Measurements from ENCODE around the gene ESX1. TPM values are rescaled to one million over a fixed set of nuclear protein-coding genes. Genes with fewer than 3 reads are reported as not detected.

ESX1 gene
- total RNA-seq, 1 experiment from 2014 or later: not detected

- H3K27ac Mint-ChIP-seq (ENCODE audit: low read depth, unreplicated experiment): no peak overlapping the region
- TF ChIP-seq CTCF (IDR thresholded peaks at IDR 0.05; ENCODE audit: unreplicated experiment): no peak
- no peaks in the 10 kb centered on the region for H3K4me1 Mint-ChIP-seq (ENCODE audit: insufficient read depth, unreplicated experiment)
- intact Hi-C loops (cut with micrococcal nuclease): no loop called here
- BruUV-seq (replicated peaks): no TSS peak
- peaks cover 5% of the 10 kb centered on the region for H3K36me3 Mint-ChIP-seq (ENCODE audit: insufficient read depth, unreplicated experiment)
- ChIA-PET POLR2A (no interaction called here), CTCF (interaction anchor here (0.6 to 0.8 kb wide), 3 partner anchors 8 to 1001 kb away, joined by 3 to 6 read pairs (median 3); no protein-coding TSS in a partner anchor)
- H3K27me3 Mint-ChIP-seq (ENCODE audit: insufficient read depth, unreplicated experiment): peaks cover 74% of the 10 kb centered on the region
- no peak for DNase-seq (ENCODE audit: unreplicated experiment)
- no peaks in the 10 kb centered on the region for H3K9me3 Mint-ChIP-seq (ENCODE audit: unreplicated experiment)
- no peak overlapping the region for H3K4me3 Mint-ChIP-seq (ENCODE audit: unreplicated experiment)
These were observed 30.5 kb upstream of the ESX1 start for GRCh38 chrX:104285201-104285600.

GRCh38 chrX:104284507-104284906, 29.8 kb upstream of the ESX1 start:
- BruUV-seq (replicated peaks): no TSS peak
- Mint-ChIP-seq H3K4me3 (ENCODE audit: unreplicated experiment) (no peak overlapping the region), H3K36me3 (ENCODE audit: insufficient read depth, unreplicated experiment) (peaks cover 5% of the 10 kb centered on the region), H3K9me3 (ENCODE audit: unreplicated experiment) (no peaks in the 10 kb centered on the region), H3K4me1 (ENCODE audit: insufficient read depth, unreplicated experiment) (no peaks in the 10 kb centered on the region), H3K27me3 (ENCODE audit: insufficient read depth, unreplicated experiment) (peaks cover 71% of the 10 kb centered on the region), H3K27ac (ENCODE audit: low read depth, unreplicated experiment) (no peak overlapping the region)
- POLR2A ChIA-PET: no interaction called here
- intact Hi-C loops (cut with micrococcal nuclease): no loop called here
- CTCF ChIA-PET: interaction anchor here (0.6 kb wide), 2 partner anchors 171 to 1002 kb away, joined by 3 to 6 read pairs; no protein-coding TSS in a partner anchor
- peak; percentile 38 for DNase-seq (ENCODE audit: unreplicated experiment)
- TF ChIP-seq CTCF (IDR thresholded peaks at IDR 0.05; ENCODE audit: unreplicated experiment): no peak

- no TSS peak for BruUV-seq (replicated peaks)
- TF ChIP-seq CTCF (IDR thresholded peaks at IDR 0.05; ENCODE audit: unreplicated experiment): no peak
- intact Hi-C loops (cut with micrococcal nuclease): no loop called here
These were observed 27.5 kb upstream of the ESX1 start for GRCh38 chrX:104282166-104282725.

GRCh38 chrX:104281564-104281963, 26.8 kb upstream of the ESX1 start:
- ChIA-PET POLR2A (no interaction called here), CTCF (interaction anchor here (1.0 kb wide), 1 partner anchor 16 kb away, joined by 3 read pairs; no protein-coding TSS in a partner anchor)
- peak; percentile 49 for DNase-seq (ENCODE audit: unreplicated experiment)
- Mint-ChIP-seq H3K9me3 (ENCODE audit: unreplicated experiment) (no peaks in the 10 kb centered on the region), H3K27ac (ENCODE audit: low read depth, unreplicated experiment) (no peak overlapping the region), H3K27me3 (ENCODE audit: insufficient read depth, unreplicated experiment) (peaks cover 71% of the 10 kb centered on the region), H3K4me3 (ENCODE audit: unreplicated experiment) (no peak overlapping the region), H3K4me1 (ENCODE audit: insufficient read depth, unreplicated experiment) (no peaks in the 10 kb centered on the region), H3K36me3 (ENCODE audit: insufficient read depth, unreplicated experiment) (peaks cover 5% of the 10 kb centered on the region)
- TF ChIP-seq CTCF (IDR thresholded peaks at IDR 0.05; ENCODE audit: unreplicated experiment): no peak
- intact Hi-C loops (cut with micrococcal nuclease): no loop called here
- BruUV-seq (replicated peaks): no TSS peak

More at GRCh38 chrX:104282166-104282725, 27.5 kb upstream of the ESX1 start:
- Mint-ChIP-seq H3K9me3 (ENCODE audit: unreplicated experiment) (no peaks in the 10 kb centered on the region), H3K4me1 (ENCODE audit: insufficient read depth, unreplicated experiment) (no peaks in the 10 kb centered on the region), H3K36me3 (ENCODE audit: insufficient read depth, unreplicated experiment) (peaks cover 5% of the 10 kb centered on the region), H3K4me3 (ENCODE audit: unreplicated experiment) (no peak overlapping the region), H3K27ac (ENCODE audit: low read depth, unreplicated experiment) (no peak overlapping the region), H3K27me3 (ENCODE audit: insufficient read depth, unreplicated experiment) (peaks cover 72% of the 10 kb centered on the region)
- ChIA-PET CTCF (interaction anchor here (1.0 to 1.6 kb wide), 2 partner anchors 17 to 28 kb away, joined by 3 read pairs; no protein-coding TSS in a partner anchor), POLR2A (no interaction called here)
- peak; percentile 21 for DNase-seq (ENCODE audit: unreplicated experiment)

Data from MCF 10A (cell line).